Rectal smooth muscle tissue (tissue), 1 donor: ENCODE results near the gene ACOT7.

ENCODE experiments used
- H3K27ac ChIP-seq: one replicate; pipeline ENCODE4 v1.7.0; 2013; ENCODE audit warnings: low read depth, low read length, inconsistent platforms
- H3K27me3 ChIP-seq: one replicate; pipeline ENCODE4 v1.7.0; 2013; ENCODE audit warnings: low read length; ENCODE audit not compliant: control insufficient read depth, insufficient read depth
- H3K36me3 ChIP-seq: one replicate; pipeline ENCODE4 v1.7.0; 2013; ENCODE audit warnings: low read length; ENCODE audit not compliant: control insufficient read depth, insufficient read depth
- H3K4me1 ChIP-seq: one replicate; pipeline ENCODE4 v1.7.0; 2013; ENCODE audit warnings: low read length; ENCODE audit not compliant: control insufficient read depth, insufficient read depth
- H3K4me3 ChIP-seq: one replicate; pipeline ENCODE4 v1.7.0; 2013; ENCODE audit warnings: low read length
- H3K9ac ChIP-seq: one replicate; pipeline ENCODE4 v1.7.0; 2013; ENCODE audit warnings: low read length

Gene ACOT7

GRCh38 chr1:6281511-6282402 is 111.8 kb downstream of the ACOT7 start:
- Histone ChIP-seq H3K27me3 (no peaks in the 10 kb centered on the region), H3K9ac (no peak overlapping the region), H3K4me3 (no peak overlapping the region), H3K36me3 (no peaks in the 10 kb centered on the region), H3K27ac (no peak overlapping the region), H3K4me1 (no peaks in the 10 kb centered on the region)

DNA sequence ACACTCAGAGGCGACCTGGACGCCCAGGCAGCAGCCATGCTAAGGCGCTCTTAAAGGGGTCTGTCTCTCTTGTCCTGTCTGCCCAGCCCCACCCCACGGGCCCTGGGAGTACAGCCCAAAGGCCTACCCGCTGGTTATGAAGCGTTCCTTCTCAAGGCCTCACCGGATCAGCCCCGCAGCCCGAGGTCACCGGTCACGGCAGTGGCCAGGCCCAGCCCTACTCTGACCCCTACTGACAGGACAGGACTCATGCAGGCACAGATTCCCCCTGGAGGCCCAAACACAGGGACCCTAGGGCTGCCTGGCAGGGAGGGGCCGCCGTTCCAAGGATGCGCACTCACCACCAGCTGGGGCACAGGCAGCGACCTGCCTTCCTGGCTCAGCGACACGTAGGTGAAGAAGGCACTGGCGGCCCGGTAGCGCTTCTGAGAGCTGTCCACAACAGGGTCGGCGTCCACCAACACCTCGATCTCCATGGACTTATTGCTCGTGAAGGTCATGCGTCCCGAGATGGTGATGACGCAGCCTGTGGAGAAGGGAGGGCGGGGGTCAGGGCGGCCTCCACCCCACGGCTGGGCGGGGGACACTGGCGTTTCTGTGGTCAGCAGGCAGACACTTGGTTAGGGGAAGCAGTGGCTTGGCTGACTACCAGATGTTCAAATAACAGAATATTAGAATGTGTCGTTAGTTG is 112.7 kb downstream of the ACOT7 start:
- Histone ChIP-seq H3K4me1 (peaks cover 5% of the 10 kb centered on the region), H3K27me3 (no peaks in the 10 kb centered on the region), H3K36me3 (no peaks in the 10 kb centered on the region), H3K27ac (no peak overlapping the region), H3K9ac (no peak overlapping the region), H3K4me3 (no peak overlapping the region)

GRCh38 chr1:6279613-6280383 is 113.8 kb downstream of the ACOT7 start:
- H3K9ac ChIP-seq, result no peak overlapping the region
- no peaks in the 10 kb centered on the region for H3K36me3 ChIP-seq
- peaks cover 6% of the 10 kb centered on the region for H3K4me1 ChIP-seq
- no peak overlapping the region for H3K4me3 ChIP-seq
- H3K27ac ChIP-seq, result no peak overlapping the region
- H3K27me3 ChIP-seq, result no peaks in the 10 kb centered on the region

GRCh38 chr1:6279066-6279465 is 114.5 kb downstream of the ACOT7 start:
- Histone ChIP-seq H3K27ac (no peak overlapping the region), H3K4me1 (peaks cover 6% of the 10 kb centered on the region), H3K9ac (no peak overlapping the region), H3K36me3 (no peaks in the 10 kb centered on the region), H3K27me3 (no peaks in the 10 kb centered on the region), H3K4me3 (no peak overlapping the region)

- Histone ChIP-seq H3K36me3 (no peaks in the 10 kb centered on the region), H3K27ac (no peak overlapping the region), H3K27me3 (no peaks in the 10 kb centered on the region), H3K4me3 (no peak overlapping the region), H3K4me1 (peaks cover 6% of the 10 kb centered on the region), H3K9ac (no peak overlapping the region)
Measured at GRCh38 chr1:6278263-6278662, 115.3 kb downstream of the ACOT7 start.

DNA sequence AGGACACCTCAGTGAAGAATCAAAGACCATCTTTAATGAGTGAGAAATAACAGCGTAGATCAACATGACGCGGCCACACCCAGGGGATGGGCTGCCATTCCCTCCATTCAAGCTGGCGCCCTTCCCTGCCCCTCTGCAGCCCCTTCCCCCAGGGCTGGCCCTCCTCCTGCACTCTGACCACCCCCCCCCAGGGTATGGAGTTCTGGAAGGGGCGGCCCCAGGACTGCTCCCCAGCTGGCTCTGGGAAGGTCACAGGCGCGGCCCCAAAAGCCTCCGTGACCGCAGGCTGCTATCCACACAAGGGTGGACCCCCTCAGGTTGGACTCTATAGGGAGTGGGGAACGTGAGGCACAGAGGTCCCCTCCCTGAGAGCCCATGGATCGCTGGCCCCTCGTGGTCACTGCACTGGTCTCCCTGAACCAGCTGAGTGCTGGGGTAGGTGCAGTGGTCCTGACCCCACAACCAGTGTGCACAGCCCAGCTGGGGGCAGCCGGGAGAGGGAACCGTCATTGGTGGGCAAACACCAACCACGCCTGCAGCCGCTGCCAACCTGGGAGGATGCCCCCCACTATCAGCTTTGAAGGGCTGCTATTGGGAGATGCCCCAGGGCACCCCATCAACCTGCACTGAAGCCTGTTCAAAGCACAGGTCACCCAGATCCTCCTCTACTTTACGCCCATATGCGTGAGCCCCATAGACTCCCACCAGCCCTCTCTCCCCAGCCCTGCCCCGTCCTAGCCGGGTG is 116.6 kb downstream of the ACOT7 start:
- Histone ChIP-seq H3K27ac (no peak overlapping the region), H3K4me3 (no peak overlapping the region)

GRCh38 chr1:6275826-6276782 is 117.5 kb downstream of the ACOT7 start:
- Histone ChIP-seq H3K4me1 (peaks cover 6% of the 10 kb centered on the region), H3K27me3 (no peaks in the 10 kb centered on the region), H3K9ac (no peak overlapping the region), H3K27ac (peak overlapping the region; percentile 64), H3K36me3 (no peaks in the 10 kb centered on the region), H3K4me3 (no peak overlapping the region)

More for the DNA sequence above, 116.6 kb downstream of the ACOT7 start:
- H3K4me1 ChIP-seq, result peaks cover 6% of the 10 kb centered on the region
- H3K27me3 ChIP-seq, result no peaks in the 10 kb centered on the region
- no peak overlapping the region for H3K9ac ChIP-seq
- H3K36me3 ChIP-seq, result no peaks in the 10 kb centered on the region

DNA sequence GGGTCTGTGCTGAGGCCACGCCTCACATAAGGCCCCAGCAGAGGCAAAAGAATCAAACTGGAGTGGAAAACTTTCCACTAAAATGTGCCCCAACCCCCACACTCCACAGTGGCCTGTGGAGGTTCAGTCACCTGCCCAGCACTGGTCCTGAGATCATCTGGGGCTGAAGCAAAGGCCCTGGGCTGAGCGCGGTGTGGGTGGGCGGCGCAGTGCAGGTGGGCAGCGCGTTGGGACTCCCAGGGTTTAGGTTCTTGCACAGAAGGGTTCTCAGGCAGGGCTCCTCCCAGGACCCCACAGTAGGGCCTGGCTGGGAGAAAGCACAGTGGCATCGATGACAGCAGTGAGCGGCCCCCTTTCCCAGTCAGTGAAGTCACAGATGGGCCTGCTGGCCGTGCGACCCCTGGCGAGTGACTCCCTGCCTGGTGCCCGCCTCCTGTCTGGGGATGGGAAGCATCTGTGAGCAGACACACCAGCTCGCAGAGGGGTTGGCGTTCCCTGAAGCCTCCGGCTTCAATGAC is 118.9 kb downstream of the ACOT7 start:
- no peak overlapping the region for H3K4me3 ChIP-seq

DNA sequence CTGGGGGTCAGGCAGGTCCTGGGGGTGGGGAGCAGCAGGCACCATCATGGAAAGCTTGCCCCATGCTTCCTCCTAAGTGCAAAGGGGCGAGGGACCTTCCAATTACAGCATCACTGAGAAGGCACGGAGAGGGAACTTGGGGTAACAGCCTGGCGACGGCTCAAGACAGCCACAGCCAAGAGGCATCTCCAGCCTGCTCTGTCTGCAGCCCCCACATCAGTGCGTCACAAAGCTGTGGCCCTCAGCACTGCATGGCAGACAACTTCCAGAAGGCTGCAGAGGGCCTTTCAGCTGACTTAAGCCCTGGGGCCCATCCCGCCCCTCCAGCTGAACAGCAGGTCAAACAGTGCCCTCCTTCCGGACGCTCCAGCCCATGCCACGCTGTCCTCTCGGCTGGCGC is 119.5 kb downstream of the ACOT7 start:
- no peaks in the 10 kb centered on the region for H3K36me3 ChIP-seq
- peaks cover 6% of the 10 kb centered on the region for H3K4me1 ChIP-seq
- no peak overlapping the region for H3K27ac ChIP-seq
- no peaks in the 10 kb centered on the region for H3K27me3 ChIP-seq
- H3K4me3 ChIP-seq, result no peak overlapping the region
- no peak overlapping the region for H3K9ac ChIP-seq

More for the DNA sequence above, 118.9 kb downstream of the ACOT7 start:
- Histone ChIP-seq H3K27ac (no peak overlapping the region), H3K4me1 (peaks cover 6% of the 10 kb centered on the region), H3K27me3 (no peaks in the 10 kb centered on the region), H3K9ac (no peak overlapping the region), H3K36me3 (no peaks in the 10 kb centered on the region)

DNA sequence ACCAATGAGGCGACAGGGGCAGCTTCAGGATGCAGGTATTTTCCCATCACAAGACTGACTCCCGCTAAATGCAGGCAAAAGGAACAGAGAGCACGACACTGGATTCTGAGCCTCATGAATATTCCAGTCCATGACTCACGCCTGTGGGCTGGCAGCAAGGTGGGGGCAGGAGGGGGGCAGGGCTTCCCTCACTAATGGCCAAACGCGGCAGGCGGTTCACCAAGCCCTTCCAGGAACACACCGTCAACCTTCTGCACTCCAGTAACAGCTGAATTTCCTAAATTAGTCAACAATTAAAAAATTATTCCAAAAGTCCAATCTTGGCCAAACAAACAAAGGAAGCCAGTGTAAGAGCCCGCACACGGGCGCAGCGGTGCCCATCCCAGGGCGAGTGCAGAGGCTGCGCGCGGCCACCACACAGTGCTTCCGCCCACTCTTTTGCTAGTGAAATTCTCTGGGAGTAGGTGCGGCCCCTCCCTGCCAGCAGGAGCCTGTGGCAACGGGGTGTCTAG is 120.1 kb downstream of the ACOT7 start:
- Histone ChIP-seq H3K4me3 (no peak overlapping the region), H3K27ac (no peak overlapping the region), H3K9ac (no peak overlapping the region), H3K4me1 (peaks cover 6% of the 10 kb centered on the region), H3K27me3 (no peaks in the 10 kb centered on the region), H3K36me3 (no peaks in the 10 kb centered on the region)

GRCh38 chr1:6272868-6273267 is 120.7 kb downstream of the ACOT7 start:
- Histone ChIP-seq H3K9ac (no peak overlapping the region), H3K4me1 (peaks cover 6% of the 10 kb centered on the region), H3K4me3 (no peak overlapping the region), H3K27ac (no peak overlapping the region), H3K36me3 (no peaks in the 10 kb centered on the region), H3K27me3 (no peaks in the 10 kb centered on the region)
